MM.1S (cell line): ENCODE measurements around the gene TMEM95.

Source experiments
- DNase-seq: peaks from one replicate; pipeline ENCODE4 v3.0.0-alpha.2; 2015
- H2AFZ ChIP-seq: fragments of 300-600 bp; sonication (generic); 2 replicates; pipeline ENCODE4 v1.6.0; 2016; ENCODE audit warnings: antibody characterized with exemption, low read length
- H3F3A ChIP-seq: fragments of 300-600 bp; sonication (generic); 2 replicates; pipeline ENCODE4 v1.6.1; 2016; ENCODE audit warnings: mild to moderate bottlenecking, antibody characterized with exemption, low read length, moderate library complexity, mixed read lengths; ENCODE audit not compliant: insufficient read depth
- H3K27ac ChIP-seq: fragments of 300-600 bp; sonication (generic); 2 replicates; pipeline ENCODE4 v1.5.1; 2016; ENCODE audit warnings: mild to moderate bottlenecking, low read length
- H3K27me3 ChIP-seq: fragments of 300-600 bp; sonication (generic); replicated peaks from 2 replicates; pipeline ENCODE4 v1.6.0; 2016; ENCODE audit warnings: low read length; ENCODE audit not compliant: insufficient read depth
- H3K36me3 ChIP-seq: fragments of 300-600 bp; sonication (generic); replicated peaks from 2 replicates; pipeline ENCODE4 v1.6.1; 2016; ENCODE audit warnings: mild to moderate bottlenecking, low read length, mixed read lengths; ENCODE audit not compliant: insufficient read depth
- H3K4me1 ChIP-seq: fragments of 300-600 bp; sonication (generic); 2 replicates; pipeline ENCODE4 v1.6.1; 2016; ENCODE audit warnings: low read length, mixed read lengths
- H3K4me2 ChIP-seq: fragments of 300-600 bp; sonication (generic); 2 replicates; pipeline ENCODE4 v1.6.0; 2016; ENCODE audit warnings: low read depth, low read length
- H3K4me3 ChIP-seq: fragments of 300-600 bp; sonication (generic); 2 replicates; pipeline ENCODE4 v1.5.1; 2016; ENCODE audit warnings: low read length, mixed read lengths
- H3K79me2 ChIP-seq: fragments of 300-600 bp; sonication (generic); 2 replicates; pipeline ENCODE4 v1.6.1; 2016; ENCODE audit warnings: mixed run types, low read length, mixed read lengths
- H3K9ac ChIP-seq: fragments of 300-600 bp; sonication (generic); 2 replicates; pipeline ENCODE4 v1.6.1; 2016; ENCODE audit warnings: low read length, mixed read lengths
- H3K9me2 ChIP-seq: fragments of 300-600 bp; sonication (generic); replicated peaks from 2 replicates; pipeline ENCODE4 v1.6.1; 2016; ENCODE audit warnings: mild to moderate bottlenecking, low read length, mixed read lengths; ENCODE audit not compliant: insufficient read depth
- H3K9me3 ChIP-seq: fragments of 300-600 bp; sonication (generic); replicated peaks from 2 replicates; pipeline ENCODE4 v1.6.1; 2016; ENCODE audit warnings: mild to moderate bottlenecking, low read length, mixed read lengths; ENCODE audit not compliant: insufficient read depth
- H4K20me1 ChIP-seq: fragments of 300-600 bp; sonication (generic); 2 replicates; pipeline ENCODE4 v1.6.1; 2016; ENCODE audit warnings: mild to moderate bottlenecking, low read length, moderate library complexity, mixed read lengths; ENCODE audit not compliant: insufficient read depth
- EZH2 ChIP-seq: fragments of 300-600 bp; sonication (generic); optimal IDR thresholded peaks from 2 replicates; pipeline ENCODE3; 2017; ENCODE audit warnings: low read depth, mild to moderate bottlenecking, antibody characterized with exemption, low read length, mixed read lengths
- EZH2phosphoT487 ChIP-seq: fragments of 300-600 bp; sonication (generic); IDR thresholded peaks from 2 replicates; pipeline ENCODE4 v1.6.1; 2018; ENCODE audit warnings: antibody characterized with exemption, low read length
- TF ChIP-seq, protein P1 (sequence below): fragments of 300-600 bp; sonication (generic); IDR thresholded peaks from 2 replicates; pipeline ENCODE4 v1.5.1; 2016; ENCODE audit warnings: antibody characterized with exemption, low read length, mixed read lengths

The TMEM95 gene

DNA sequence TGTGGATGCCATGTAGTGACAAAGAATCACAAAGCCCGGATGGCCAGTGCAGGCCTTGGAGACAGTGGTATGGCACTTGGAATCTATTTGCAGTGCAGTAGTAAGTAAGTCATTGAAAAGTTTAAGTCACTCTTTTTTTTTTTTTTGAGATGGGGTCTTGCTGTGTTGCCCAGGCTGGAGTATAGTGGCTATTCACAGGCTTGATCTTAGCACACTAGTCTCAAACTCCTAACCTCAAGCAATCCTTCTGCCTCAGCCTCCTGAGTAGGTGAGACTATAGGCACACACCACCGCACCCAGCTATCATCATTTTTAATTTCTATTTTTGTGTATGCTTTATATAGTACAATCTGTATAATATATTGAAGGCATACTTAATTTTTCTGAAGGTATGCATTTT lies 43.7 kb downstream of the TMEM95 start:
- no peak overlapping the region for H3K27ac ChIP-seq
- no peaks in the 10 kb centered on the region for H3K9me2 ChIP-seq
- H3K36me3 ChIP-seq: no peaks in the 10 kb centered on the region
- no peak overlapping the region for H2AFZ ChIP-seq
- H3K9ac ChIP-seq: no peak overlapping the region
- H4K20me1 ChIP-seq: no peaks in the 10 kb centered on the region
- no peak overlapping the region for H3K4me3 ChIP-seq
- H3K27me3 ChIP-seq: no peaks in the 10 kb centered on the region
- H3K79me2 ChIP-seq: no peaks in the 10 kb centered on the region; the same call in 1 of the 2 replicates
- no peak for TF ChIP-seq EZH2phosphoT487
- TF ChIP-seq, protein P1, sequence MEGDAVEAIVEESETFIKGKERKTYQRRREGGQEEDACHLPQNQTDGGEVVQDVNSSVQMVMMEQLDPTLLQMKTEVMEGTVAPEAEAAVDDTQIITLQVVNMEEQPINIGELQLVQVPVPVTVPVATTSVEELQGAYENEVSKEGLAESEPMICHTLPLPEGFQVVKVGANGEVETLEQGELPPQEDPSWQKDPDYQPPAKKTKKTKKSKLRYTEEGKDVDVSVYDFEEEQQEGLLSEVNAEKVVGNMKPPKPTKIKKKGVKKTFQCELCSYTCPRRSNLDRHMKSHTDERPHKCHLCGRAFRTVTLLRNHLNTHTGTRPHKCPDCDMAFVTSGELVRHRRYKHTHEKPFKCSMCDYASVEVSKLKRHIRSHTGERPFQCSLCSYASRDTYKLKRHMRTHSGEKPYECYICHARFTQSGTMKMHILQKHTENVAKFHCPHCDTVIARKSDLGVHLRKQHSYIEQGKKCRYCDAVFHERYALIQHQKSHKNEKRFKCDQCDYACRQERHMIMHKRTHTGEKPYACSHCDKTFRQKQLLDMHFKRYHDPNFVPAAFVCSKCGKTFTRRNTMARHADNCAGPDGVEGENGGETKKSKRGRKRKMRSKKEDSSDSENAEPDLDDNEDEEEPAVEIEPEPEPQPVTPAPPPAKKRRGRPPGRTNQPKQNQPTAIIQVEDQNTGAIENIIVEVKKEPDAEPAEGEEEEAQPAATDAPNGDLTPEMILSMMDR: no peak
- TF ChIP-seq EZH2: no peak
- H3F3A ChIP-seq: peaks cover 6% of the 10 kb centered on the region; the same call in 1 of the 2 replicates
- H3K4me1 ChIP-seq: 0 out of 2 replicates have a peak, but pooled peaks cover 7% of the 10 kb centered on the region
- no peak for DNase-seq
- H3K4me2 ChIP-seq: no peak overlapping the region
- no peaks in the 10 kb centered on the region for H3K9me3 ChIP-seq

DNA sequence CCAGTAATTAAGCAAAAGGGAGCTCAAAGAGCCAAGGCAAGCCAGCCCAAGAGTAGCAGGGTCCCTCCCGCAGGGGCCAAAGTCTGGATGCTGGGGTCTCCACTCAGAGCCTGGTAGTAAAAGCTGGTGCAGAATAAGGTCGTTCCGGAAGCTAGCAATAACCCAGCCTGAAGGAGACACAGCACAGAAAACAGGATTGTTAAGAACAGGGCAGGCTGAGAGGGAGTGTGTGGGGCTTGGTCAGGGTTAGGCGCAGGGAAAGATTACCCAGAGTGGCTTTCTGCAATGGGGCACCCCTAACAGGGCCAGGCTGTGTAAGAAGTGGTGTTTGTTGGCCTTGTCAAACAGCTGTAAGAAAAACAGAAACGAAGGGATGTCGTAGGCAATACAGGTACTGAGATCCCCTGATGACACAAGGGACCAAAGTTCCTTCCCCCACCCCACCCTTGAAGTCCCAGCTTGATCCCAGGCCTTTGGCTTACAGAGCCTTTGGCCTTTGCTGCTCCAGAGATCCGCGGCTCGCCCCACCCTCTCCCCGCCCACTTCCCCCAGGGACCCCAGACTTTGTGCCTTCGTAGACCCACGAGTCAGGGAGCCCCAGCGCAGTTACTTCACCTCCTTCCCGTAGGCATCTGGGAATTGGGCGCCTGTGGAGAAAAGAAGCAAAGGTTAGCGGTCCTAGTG lies 48.2 kb downstream of the TMEM95 start:
- Histone ChIP-seq H3K4me3 (peak overlapping the region; percentile 76), H2AFZ (peak overlapping the region; percentile 81), H4K20me1 (no peaks in the 10 kb centered on the region), H3K79me2 (no peaks in the 10 kb centered on the region; the same call in 1 of the 2 replicates), H3K9me2 (no peaks in the 10 kb centered on the region), H3K9ac (peak overlapping the region; percentile 64), H3K4me2 (peak overlapping the region; percentile 61), H3K9me3 (no peaks in the 10 kb centered on the region), H3K27me3 (peaks cover 24% of the 10 kb centered on the region), H3K27ac (no peak overlapping the region), H3F3A (no peaks in the 10 kb centered on the region), H3K4me1 (peaks cover 4% of the 10 kb centered on the region; the same call in 1 of the 2 replicates), H3K36me3 (no peaks in the 10 kb centered on the region)
- TF ChIP-seq, protein P1: no peak
- TF ChIP-seq EZH2 (no peak), EZH2phosphoT487 (no peak)
- DNase-seq: no peak

DNA sequence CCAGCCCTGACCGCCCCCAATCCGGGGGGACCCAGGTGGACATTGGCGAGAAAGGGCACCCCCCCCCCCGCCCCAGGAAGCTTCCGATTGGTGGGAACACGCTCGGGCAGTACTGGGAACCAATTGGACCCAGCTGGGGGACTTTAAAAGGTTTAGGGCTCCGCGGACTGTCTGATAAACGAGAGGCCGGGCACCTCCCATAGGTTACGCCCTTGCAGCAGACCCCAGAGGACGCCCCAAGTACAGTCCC lies 48.7 kb downstream of the TMEM95 start:
- no peaks in the 10 kb centered on the region for H3K36me3 ChIP-seq
- peak overlapping the region; percentile 76 for H3K4me3 ChIP-seq
- H3K4me1 ChIP-seq: peaks cover 4% of the 10 kb centered on the region; the same call in 1 of the 2 replicates
- H3K9me3 ChIP-seq: no peaks in the 10 kb centered on the region
- no peaks in the 10 kb centered on the region for H3K9me2 ChIP-seq
- H3K27ac ChIP-seq: no peak overlapping the region
- no peaks in the 10 kb centered on the region for H3F3A ChIP-seq
- H3K4me2 ChIP-seq: peak overlapping the region; percentile 61
- TF ChIP-seq EZH2 (no peak), EZH2phosphoT487 (no peak)
- peaks cover 26% of the 10 kb centered on the region for H3K27me3 ChIP-seq
- no peaks in the 10 kb centered on the region; the same call in 1 of the 2 replicates for H3K79me2 ChIP-seq
- peak overlapping the region; percentile 81 for H2AFZ ChIP-seq
- DNase-seq: no peak
- H3K9ac ChIP-seq: peak overlapping the region; percentile 64
- H4K20me1 ChIP-seq: no peaks in the 10 kb centered on the region
